Muscle layer of colon (tissue), 2 donors: ENCODE measurements around the gene ANTXR2.

Experiments
- H3K27ac ChIP-seq: one replicate; pipeline ENCODE4 v1.7.0; 2013; ENCODE audit warnings: low read depth, mild to moderate bottlenecking, low read length, moderate library complexity
- H3K27me3 ChIP-seq, 2 donors: one replicate each; pipeline ENCODE4 v1.7.0; 2013; ENCODE audit warnings: low read length in 2 of 2, mild to moderate bottlenecking in 2 of 2; ENCODE audit not compliant: insufficient read depth in 2 of 2, control insufficient read depth in 1 of 2
- H3K36me3 ChIP-seq: one replicate; pipeline ENCODE4 v1.7.0; 2013; ENCODE audit warnings: mild to moderate bottlenecking, low read length; ENCODE audit not compliant: insufficient read depth
- H3K4me1 ChIP-seq: one replicate; pipeline ENCODE4 v1.7.0; 2013; ENCODE audit warnings: mild to moderate bottlenecking, low read length; ENCODE audit not compliant: insufficient read depth
- H3K4me3 ChIP-seq, 2 donors: one replicate each; pipeline ENCODE4 v1.7.0; 2013; ENCODE audit warnings: low read length in 2 of 2, low read depth in 1 of 2, mild to moderate bottlenecking in 1 of 2, moderate library complexity in 1 of 2
- H3K9ac ChIP-seq: one replicate; pipeline ENCODE4 v1.7.0; 2013; ENCODE audit warnings: low read length
- H3K9me3 ChIP-seq: one replicate; pipeline ENCODE4 v1.7.0; 2013; ENCODE audit warnings: mild to moderate bottlenecking, low read length
- donor health status: abdominal sarcoma.
- donor health status: Adenocarcinoma of cecum.

The ANTXR2 gene

GRCh38 chr4:79877511-79877910 is 195.5 kb downstream of the ANTXR2 start:
- no peaks in the 10 kb centered on the region for H3K9me3 ChIP-seq
- no peak overlapping the region for H3K4me3 ChIP-seq
- H3K27me3 ChIP-seq, result no peaks in the 10 kb centered on the region
- no peak overlapping the region for H3K9ac ChIP-seq
- H3K36me3 ChIP-seq, result no peaks in the 10 kb centered on the region
- no peak overlapping the region for H3K27ac ChIP-seq
- no peaks in the 10 kb centered on the region for H3K4me1 ChIP-seq

- no peaks in the 10 kb centered on the region for H3K9me3 ChIP-seq
- no peak overlapping the region for H3K27ac ChIP-seq
- no peaks in the 10 kb centered on the region for H3K27me3 ChIP-seq
- no peaks in the 10 kb centered on the region for H3K4me1 ChIP-seq
- H3K4me3 ChIP-seq, result no peak overlapping the region
- no peaks in the 10 kb centered on the region for H3K36me3 ChIP-seq
- H3K9ac ChIP-seq, result no peak overlapping the region
These were observed 197.6 kb downstream of the ANTXR2 start for GRCh38 chr4:79875344-79875899.

DNA sequence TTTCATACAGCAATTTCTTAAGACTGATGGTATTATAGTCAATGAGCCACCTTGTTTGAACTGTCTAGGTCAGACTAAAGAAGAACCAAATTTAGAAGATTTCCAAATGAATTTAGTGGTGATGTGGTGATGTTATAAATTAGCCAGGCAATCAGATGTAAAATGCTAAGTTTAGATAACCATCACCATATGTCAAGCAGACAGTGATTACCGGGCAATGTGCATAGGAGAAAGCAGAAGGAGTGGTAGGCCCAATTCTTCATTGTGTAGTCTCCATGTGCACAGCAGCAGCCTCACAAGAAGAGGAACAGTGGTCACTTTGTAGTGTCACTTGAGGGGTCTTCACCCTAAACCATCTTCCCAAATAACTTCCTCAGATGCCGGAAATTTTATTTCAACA is 198.8 kb downstream of the ANTXR2 start:
- Histone ChIP-seq H3K27me3 (no peaks in the 10 kb centered on the region), H3K9ac (no peak overlapping the region), H3K36me3 (no peaks in the 10 kb centered on the region), H3K27ac (no peak overlapping the region), H3K4me3 (no peak overlapping the region), H3K9me3 (no peaks in the 10 kb centered on the region), H3K4me1 (no peaks in the 10 kb centered on the region)

DNA sequence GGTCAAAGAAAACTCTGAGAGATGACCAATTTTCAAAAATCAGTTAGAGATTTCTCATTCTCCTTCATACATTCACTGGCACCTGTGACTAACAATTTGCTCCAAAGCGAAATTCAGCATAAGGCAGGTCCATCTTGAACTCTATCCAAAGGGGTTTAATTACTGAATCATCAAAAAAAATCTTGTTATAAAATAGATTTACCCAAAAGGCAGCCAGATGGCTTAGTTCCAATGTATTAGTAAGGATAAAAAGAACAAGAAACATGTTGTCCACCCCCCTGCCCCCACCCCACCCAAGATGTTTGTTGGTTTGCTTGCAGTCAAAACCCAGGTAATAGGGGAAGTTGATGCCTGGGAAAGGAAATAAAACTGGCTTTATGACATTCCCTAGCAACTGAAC is 200.3 kb downstream of the ANTXR2 start:
- H3K4me3 ChIP-seq, result no peak overlapping the region
- no peaks in the 10 kb centered on the region for H3K36me3 ChIP-seq
- H3K27ac ChIP-seq, result no peak overlapping the region
- no peaks in the 10 kb centered on the region for H3K9me3 ChIP-seq
- no peak overlapping the region for H3K9ac ChIP-seq
- no peaks in the 10 kb centered on the region for H3K4me1 ChIP-seq
- no peaks in the 10 kb centered on the region for H3K27me3 ChIP-seq

GRCh38 chr4:79871961-79872360 is 201.1 kb downstream of the ANTXR2 start:
- Histone ChIP-seq H3K9ac (no peak overlapping the region), H3K9me3 (no peaks in the 10 kb centered on the region), H3K36me3 (no peaks in the 10 kb centered on the region), H3K4me3 (no peak overlapping the region), H3K27me3 (no peaks in the 10 kb centered on the region), H3K4me1 (no peaks in the 10 kb centered on the region), H3K27ac (no peak overlapping the region)

GRCh38 chr4:79869597-79870237 is 203.3 kb downstream of the ANTXR2 start:
- no peak overlapping the region for H3K4me3 ChIP-seq
- H3K9ac ChIP-seq, result no peak overlapping the region
- H3K36me3 ChIP-seq, result no peaks in the 10 kb centered on the region
- H3K4me1 ChIP-seq, result no peaks in the 10 kb centered on the region
- no peaks in the 10 kb centered on the region for H3K27me3 ChIP-seq
- H3K9me3 ChIP-seq, result no peaks in the 10 kb centered on the region
- no peak overlapping the region for H3K27ac ChIP-seq

- H3K4me3 ChIP-seq, result no peak overlapping the region
These were observed 207.8 kb downstream of the ANTXR2 start for GRCh38 chr4:79865201-79865597.

GRCh38 chr4:79864500-79865200 is 208.4 kb downstream of the ANTXR2 start:
- Histone ChIP-seq H3K4me3 (no peak overlapping the region), H3K9me3 (no peaks in the 10 kb centered on the region), H3K4me1 (no peaks in the 10 kb centered on the region), H3K9ac (no peak overlapping the region), H3K27me3 (no peaks in the 10 kb centered on the region), H3K36me3 (no peaks in the 10 kb centered on the region), H3K27ac (no peak overlapping the region)

More at GRCh38 chr4:79865201-79865597, 207.8 kb downstream of the ANTXR2 start:
- Histone ChIP-seq H3K27ac (no peak overlapping the region), H3K4me1 (no peaks in the 10 kb centered on the region), H3K36me3 (no peaks in the 10 kb centered on the region), H3K9me3 (no peaks in the 10 kb centered on the region), H3K9ac (no peak overlapping the region), H3K27me3 (no peaks in the 10 kb centered on the region)

DNA sequence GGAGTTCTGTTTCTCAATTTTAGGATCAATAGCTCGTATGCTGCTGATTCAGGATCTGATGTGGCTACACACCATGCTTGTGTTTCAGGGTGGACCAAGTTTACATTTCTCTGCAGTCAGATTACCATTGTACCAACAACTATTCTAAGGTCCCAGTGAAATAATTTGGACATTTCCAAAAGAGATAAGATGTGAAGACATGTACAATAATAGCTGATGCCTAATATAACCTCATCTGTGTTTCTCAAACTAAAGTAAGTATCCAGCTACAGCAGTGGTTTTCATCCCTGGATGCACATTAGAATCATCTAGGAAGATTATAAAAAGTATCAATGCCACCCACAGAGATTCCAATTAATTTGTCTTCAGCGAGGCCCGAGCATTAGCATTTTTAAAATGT is 209.7 kb downstream of the ANTXR2 start:
- Histone ChIP-seq H3K4me1 (no peaks in the 10 kb centered on the region), H3K27ac (no peak overlapping the region), H3K9me3 (no peaks in the 10 kb centered on the region), H3K9ac (no peak overlapping the region), H3K27me3 (no peaks in the 10 kb centered on the region), H3K36me3 (no peaks in the 10 kb centered on the region), H3K4me3 (no peak overlapping the region)

DNA sequence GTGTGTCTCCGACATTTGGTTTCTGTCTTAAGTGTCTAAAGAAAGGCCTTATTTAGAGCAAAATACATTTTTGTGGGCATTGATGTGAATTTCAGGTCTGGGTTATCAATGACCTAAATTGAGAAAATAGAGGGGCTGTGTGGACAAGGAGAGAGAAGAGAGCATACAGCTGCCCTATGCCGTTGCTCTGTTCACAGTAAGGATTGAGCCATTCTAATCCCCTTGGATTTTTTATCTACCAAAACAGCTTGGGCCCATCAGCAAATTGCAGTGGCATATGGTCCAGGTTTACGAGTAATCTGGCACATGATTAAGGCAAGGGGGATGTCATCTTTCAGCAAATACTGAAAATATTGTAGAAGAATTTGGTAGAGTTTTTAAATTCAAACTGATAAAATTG is 210.2 kb downstream of the ANTXR2 start:
- no peaks in the 10 kb centered on the region for H3K9me3 ChIP-seq
- no peaks in the 10 kb centered on the region for H3K27me3 ChIP-seq
- H3K36me3 ChIP-seq, result no peaks in the 10 kb centered on the region
- no peak overlapping the region for H3K4me3 ChIP-seq
- H3K9ac ChIP-seq, result no peak overlapping the region
- H3K4me1 ChIP-seq, result no peaks in the 10 kb centered on the region
- no peak overlapping the region for H3K27ac ChIP-seq

GRCh38 chr4:79857811-79858210 is 215.2 kb downstream of the ANTXR2 start:
- H3K36me3 ChIP-seq, result no peaks in the 10 kb centered on the region
- peaks cover 10% of the 10 kb centered on the region for H3K4me1 ChIP-seq
- no peak overlapping the region for H3K27ac ChIP-seq
- H3K9ac ChIP-seq, result no peak overlapping the region
- H3K4me3 ChIP-seq, result no peak overlapping the region
- no peaks in the 10 kb centered on the region for H3K27me3 ChIP-seq
- H3K9me3 ChIP-seq, result no peaks in the 10 kb centered on the region

- Histone ChIP-seq H3K36me3 (no peaks in the 10 kb centered on the region), H3K27me3 (no peaks in the 10 kb centered on the region), H3K4me3 (no peak overlapping the region), H3K4me1 (peaks cover 10% of the 10 kb centered on the region), H3K9me3 (no peaks in the 10 kb centered on the region), H3K9ac (no peak overlapping the region), H3K27ac (no peak overlapping the region)
These were observed 216.8 kb downstream of the ANTXR2 start for GRCh38 chr4:79856196-79856595.
